ENCODE measurements around the gene TRPC6. TPM values are rescaled to one million over a fixed set of nuclear protein-coding genes. Genes with fewer than 3 reads are reported as not detected.

Gene TRPC6
- total RNA-seq = 10 to 100 TPM in 1 of 3 donors, 1 to 10 TPM in 2; 4.3 to 10.7 (median 6.2) TPM

DNA sequence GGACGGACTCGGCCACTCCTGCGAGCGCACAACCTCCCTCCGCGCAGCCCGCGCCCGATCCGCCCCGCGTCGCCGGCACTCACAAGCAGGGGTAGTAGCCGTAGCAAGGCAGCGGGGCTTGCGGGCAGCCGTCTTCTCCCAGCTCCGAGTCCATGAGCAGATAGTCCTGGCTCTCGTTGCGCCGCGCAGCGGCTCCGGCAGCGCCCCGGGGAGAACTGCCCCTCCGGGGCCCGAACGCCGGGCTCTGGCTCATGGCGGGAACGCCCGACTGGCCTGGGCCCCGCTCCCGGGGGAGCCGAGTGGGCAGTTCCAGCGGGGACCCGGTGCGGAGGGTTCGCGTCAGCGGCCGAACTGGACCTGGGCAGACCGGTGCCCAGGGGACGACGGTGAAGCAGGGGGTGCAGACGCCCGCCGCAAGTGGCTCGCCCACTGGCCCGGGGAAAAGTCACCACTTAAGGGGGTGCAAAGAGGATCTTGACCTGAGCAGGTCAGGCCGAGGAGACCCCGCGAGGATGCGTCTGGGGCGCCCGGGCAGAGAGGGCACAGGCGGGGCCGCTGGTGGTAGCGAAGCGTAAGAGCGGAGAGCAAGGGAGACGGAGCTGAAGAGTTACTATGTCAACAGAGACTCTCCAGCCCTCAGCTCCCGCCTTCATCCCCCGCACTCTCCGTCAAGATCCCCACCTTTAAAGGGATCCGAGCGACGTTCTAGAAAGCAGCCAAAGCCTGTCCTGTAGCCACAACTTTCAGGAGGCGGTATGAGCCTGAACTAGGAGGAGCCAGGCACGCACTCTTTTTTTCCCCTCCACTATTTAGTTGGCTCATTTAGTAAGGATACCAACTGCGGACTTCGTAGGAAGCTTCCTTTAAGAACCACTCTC lies at the start of gene TRPC6:
TRPC6 (minus strand) TSS at position 757 of the 878 bp plus-strand sequence; CDS start at position 253, 504 bp downstream.
- H3K4me1 ChIP-seq = no peaks in the 10 kb centered on the region

GRCh38 chr11:101620026-101620425 lies 36.2 kb upstream of the TRPC6 start:
- H3K27me3 ChIP-seq = no peaks in the 10 kb centered on the region
- TF ChIP-seq POLR2A (IDR thresholded peaks at IDR 0.05) = no peak
- no peak for TF ChIP-seq CTCF (IDR thresholded peaks at IDR 0.05)
- TF ChIP-seq POLR2AphosphoS5 (IDR thresholded peaks at IDR 0.05) = no peak
- H3K4me1 ChIP-seq = no peaks in the 10 kb centered on the region
- no peak for DNase-seq (ENCODE audit: low spot score in 2 of 2)
- no peak overlapping the region for H3K4me3 ChIP-seq
- H3K27ac ChIP-seq = no peak overlapping the region
- no peaks in the 10 kb centered on the region for H3K36me3 ChIP-seq
- intact Hi-C loops (cut with DNase I; ENCODE audit: low total_unique reads) = no loop called here
- no peaks in the 10 kb centered on the region for H3K9me3 ChIP-seq

More for the DNA sequence above, at the start of gene TRPC6:
- H3K4me3 ChIP-seq = peak within 1 kb of the TSS; percentile 50 to 85 (median 69)
- H3K27me3 ChIP-seq = peaks cover 0 to 13% of the 10 kb centered on the region in 2 donors
- peak within 1 kb of the TSS; percentile 81 to 90 for H3K27ac ChIP-seq
- no peaks in the 10 kb centered on the region for H3K36me3 ChIP-seq
- no peak for TF ChIP-seq POLR2A (IDR thresholded peaks at IDR 0.05)
- TF ChIP-seq POLR2AphosphoS5 (IDR thresholded peaks at IDR 0.05) = no peak
- TF ChIP-seq CTCF (IDR thresholded peaks at IDR 0.05) = no peak
- peak in 1 of 2 donors; percentile 71 for DNase-seq (ENCODE audit: low spot score in 2 of 2)
- H3K9me3 ChIP-seq = no peaks in the 10 kb centered on the region
- intact Hi-C loops (cut with DNase I; ENCODE audit: low total_unique reads) = no loop called here

DNA sequence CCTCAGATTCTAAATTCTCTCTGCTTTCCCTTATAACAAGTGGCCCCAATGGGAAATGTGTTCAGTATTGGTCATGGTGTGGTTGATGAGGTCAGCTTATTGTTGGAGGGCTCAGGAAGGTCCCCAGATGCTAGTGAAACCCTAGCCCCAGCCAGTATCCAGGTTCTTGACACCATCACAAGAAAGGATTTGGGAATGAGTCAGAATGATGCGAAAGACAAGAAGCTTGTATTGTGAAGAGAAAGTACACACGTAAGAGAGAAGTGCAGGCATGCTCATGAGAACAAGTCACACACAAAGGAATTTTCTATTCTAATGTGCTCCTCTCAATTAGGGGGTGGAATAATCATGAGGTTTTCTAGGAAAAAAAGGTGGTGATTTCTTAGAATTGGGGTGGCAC lies 34.9 kb upstream of the TRPC6 start:
- no peak overlapping the region for H3K27ac ChIP-seq
- no peak for DNase-seq (ENCODE audit: low spot score in 2 of 2)
- no peaks in the 10 kb centered on the region for H3K36me3 ChIP-seq
- H3K4me1 ChIP-seq = no peaks in the 10 kb centered on the region
- intact Hi-C loops (cut with DNase I; ENCODE audit: low total_unique reads) = no loop called here
- no peaks in the 10 kb centered on the region for H3K9me3 ChIP-seq
- no peak overlapping the region for H3K4me3 ChIP-seq
- no peak for TF ChIP-seq POLR2AphosphoS5 (IDR thresholded peaks at IDR 0.05)
- TF ChIP-seq CTCF (IDR thresholded peaks at IDR 0.05) = no peak
- no peak for TF ChIP-seq POLR2A (IDR thresholded peaks at IDR 0.05)
- H3K27me3 ChIP-seq = no peaks in the 10 kb centered on the region

- no peaks in the 10 kb centered on the region for H3K36me3 ChIP-seq
- H3K4me3 ChIP-seq = no peak overlapping the region
- no peak for TF ChIP-seq CTCF (IDR thresholded peaks at IDR 0.05)
- TF ChIP-seq POLR2A (IDR thresholded peaks at IDR 0.05) = no peak
- TF ChIP-seq POLR2AphosphoS5 (IDR thresholded peaks at IDR 0.05) = no peak
- H3K9me3 ChIP-seq = no peaks in the 10 kb centered on the region
- no peak for DNase-seq (ENCODE audit: low spot score in 2 of 2)
- intact Hi-C loops (cut with DNase I; ENCODE audit: low total_unique reads) = no loop called here
- no peaks in the 10 kb centered on the region for H3K27me3 ChIP-seq
- H3K27ac ChIP-seq = no peak overlapping the region
- no peaks in the 10 kb centered on the region for H3K4me1 ChIP-seq
These were observed 34.0 kb upstream of the TRPC6 start for GRCh38 chr11:101617735-101618332.

DNA sequence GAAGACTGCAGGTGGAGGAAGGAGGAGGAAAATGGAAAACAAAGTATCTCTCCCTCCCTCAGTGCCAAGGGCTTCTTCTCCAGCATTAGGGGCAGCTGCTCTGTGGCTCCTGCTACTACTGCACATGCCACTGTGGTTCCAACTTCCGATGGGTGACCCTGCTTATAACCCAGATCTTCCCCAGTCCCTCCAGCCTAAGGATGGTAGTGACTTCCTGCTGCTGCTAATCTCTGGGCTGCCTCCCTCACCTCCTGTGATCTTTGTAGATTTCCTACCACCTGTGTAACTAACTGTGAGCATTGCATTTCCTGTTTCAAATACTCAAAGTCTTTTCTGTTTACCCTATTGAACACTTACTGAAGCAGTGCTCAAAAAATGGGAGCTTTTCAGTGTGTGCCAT lies 28.7 kb upstream of the TRPC6 start:
- Histone ChIP-seq H3K4me3 (no peak overlapping the region), H3K27ac (no peak overlapping the region), H3K27me3 (no peaks in the 10 kb centered on the region), H3K4me1 (no peaks in the 10 kb centered on the region), H3K36me3 (no peaks in the 10 kb centered on the region), H3K9me3 (no peaks in the 10 kb centered on the region)
- no peak for DNase-seq (ENCODE audit: low spot score in 2 of 2)
- TF ChIP-seq POLR2AphosphoS5 (IDR thresholded peaks at IDR 0.05) (no peak), POLR2A (IDR thresholded peaks at IDR 0.05) (no peak), CTCF (IDR thresholded peaks at IDR 0.05) (no peak)
- intact Hi-C loops (cut with DNase I; ENCODE audit: low total_unique reads) = no loop called here
